Panc1 (cell line): ENCODE data around the gene RAP1GAP.

Experiments
- CTCF ChIP-seq: fragments of 450-650 bp; IDR thresholded peaks from 2 replicates; pipeline ENCODE4 v1.5.1; 2017; ENCODE audit warnings: mild to moderate bottlenecking
- POLR2AphosphoS5 ChIP-seq: IDR thresholded peaks from 2 replicates; pipeline ENCODE4 v1.6.1; 2012; ENCODE audit warnings: mild to moderate bottlenecking, low read depth, low read length, moderate library complexity
- SIN3A ChIP-seq: IDR thresholded peaks from 2 replicates; pipeline ENCODE4 v1.6.1; 2012; ENCODE audit warnings: low read depth, mild to moderate bottlenecking, low read length, moderate library complexity, borderline replicate concordance; ENCODE audit not compliant: insufficient read depth
- TCF7L2 ChIP-seq: IDR thresholded peaks from 2 replicates; pipeline ENCODE4 v1.6.1; 2011; ENCODE audit warnings: mild to moderate bottlenecking, low read depth, low read length, inconsistent platforms
- TF ChIP-seq, protein P1 (sequence below), 2 experiments: IDR thresholded peaks; 2 replicates each; pipeline ENCODE4 v1.6.1; 2011 to 2012; ENCODE audit warnings: low read depth in 2 of 2, control low read depth in 1 of 2, low read length in 1 of 2, mild to moderate bottlenecking in 1 of 2, moderate library complexity in 1 of 2; ENCODE audit not compliant: insufficient read depth in 1 of 2

- TF ChIP-seq CTCF, result no peak; the same call in 1 of the 2 replicates
- TF ChIP-seq POLR2AphosphoS5, result no peak
- TF ChIP-seq, protein P1, sequence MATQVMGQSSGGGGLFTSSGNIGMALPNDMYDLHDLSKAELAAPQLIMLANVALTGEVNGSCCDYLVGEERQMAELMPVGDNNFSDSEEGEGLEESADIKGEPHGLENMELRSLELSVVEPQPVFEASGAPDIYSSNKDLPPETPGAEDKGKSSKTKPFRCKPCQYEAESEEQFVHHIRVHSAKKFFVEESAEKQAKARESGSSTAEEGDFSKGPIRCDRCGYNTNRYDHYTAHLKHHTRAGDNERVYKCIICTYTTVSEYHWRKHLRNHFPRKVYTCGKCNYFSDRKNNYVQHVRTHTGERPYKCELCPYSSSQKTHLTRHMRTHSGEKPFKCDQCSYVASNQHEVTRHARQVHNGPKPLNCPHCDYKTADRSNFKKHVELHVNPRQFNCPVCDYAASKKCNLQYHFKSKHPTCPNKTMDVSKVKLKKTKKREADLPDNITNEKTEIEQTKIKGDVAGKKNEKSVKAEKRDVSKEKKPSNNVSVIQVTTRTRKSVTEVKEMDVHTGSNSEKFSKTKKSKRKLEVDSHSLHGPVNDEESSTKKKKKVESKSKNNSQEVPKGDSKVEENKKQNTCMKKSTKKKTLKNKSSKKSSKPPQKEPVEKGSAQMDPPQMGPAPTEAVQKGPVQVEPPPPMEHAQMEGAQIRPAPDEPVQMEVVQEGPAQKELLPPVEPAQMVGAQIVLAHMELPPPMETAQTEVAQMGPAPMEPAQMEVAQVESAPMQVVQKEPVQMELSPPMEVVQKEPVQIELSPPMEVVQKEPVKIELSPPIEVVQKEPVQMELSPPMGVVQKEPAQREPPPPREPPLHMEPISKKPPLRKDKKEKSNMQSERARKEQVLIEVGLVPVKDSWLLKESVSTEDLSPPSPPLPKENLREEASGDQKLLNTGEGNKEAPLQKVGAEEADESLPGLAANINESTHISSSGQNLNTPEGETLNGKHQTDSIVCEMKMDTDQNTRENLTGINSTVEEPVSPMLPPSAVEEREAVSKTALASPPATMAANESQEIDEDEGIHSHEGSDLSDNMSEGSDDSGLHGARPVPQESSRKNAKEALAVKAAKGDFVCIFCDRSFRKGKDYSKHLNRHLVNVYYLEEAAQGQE (IDR thresholded peaks at IDR 0.05; ENCODE audit: insufficient read depth in 1 of 2, low read depth in 2 of 2, low read length in 1 of 2), result no peak
- no peak for TF ChIP-seq SIN3A
- no peak for TF ChIP-seq TCF7L2
Observed at GRCh38 chr1:21657456-21658190, 11.5 kb downstream of the RAP1GAP start.
